GM12865 (cell line): ENCODE results near the gene ATP5MK.

Source experiments
- DNase-seq: peaks from one replicate; pipeline ENCODE4 v3.0.0; 2010; ENCODE audit warnings: low read depth
- H3K4me3 ChIP-seq: 2 replicates; pipeline ENCODE4 v1.5.1; 2011; ENCODE audit warnings: mild to moderate bottlenecking, low read depth, low read length, control low read depth
- TF ChIP-seq, protein P1 (sequence below): IDR thresholded peaks from 2 replicates; pipeline ENCODE4 v1.5.1; 2011; ENCODE audit warnings: low read length, control low read depth, low read depth, inconsistent platforms; ENCODE audit not compliant: insufficient read depth; ENCODE audit errors: missing control alignments

ATP5MK gene

DNA sequence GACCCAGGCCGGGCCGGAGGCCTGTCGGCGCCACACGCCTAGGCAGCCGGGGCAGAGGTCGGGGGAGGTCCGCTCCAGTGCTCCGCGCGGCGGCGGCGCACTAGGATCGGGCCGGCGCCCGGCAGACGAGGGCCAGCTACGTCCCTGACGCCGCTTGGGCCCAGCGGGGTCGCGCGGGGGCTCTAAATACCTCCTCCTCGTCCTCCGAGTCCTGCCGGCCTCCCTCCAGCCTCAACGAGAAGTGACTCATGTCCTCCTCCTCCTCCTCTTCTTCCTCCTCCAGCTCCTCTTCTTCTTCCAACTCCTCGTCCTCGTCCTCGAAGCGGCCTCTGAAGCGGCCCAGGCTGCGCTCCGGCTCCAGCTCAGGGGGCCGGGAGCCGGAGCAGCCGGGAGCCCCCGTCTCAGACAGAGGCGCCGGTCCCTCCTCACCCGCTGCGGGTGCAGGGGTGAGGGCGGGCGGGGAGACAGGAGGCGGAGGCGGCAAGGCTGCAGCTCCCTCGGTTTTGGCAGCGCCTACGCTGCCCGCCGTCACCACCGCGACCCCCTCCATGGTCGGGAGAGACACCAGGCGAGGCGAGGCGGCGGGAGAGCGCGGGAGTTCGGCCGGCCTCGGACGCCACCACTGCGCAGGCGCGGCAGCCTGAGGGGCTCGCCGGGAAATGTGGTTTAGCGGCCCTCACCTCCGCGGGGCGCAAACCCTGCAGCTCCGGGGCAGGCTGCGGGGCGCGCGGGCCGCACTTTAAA lies 45.6 kb downstream of the ATP5MK start, which contains the start of gene PCGF6:
TSS of gene PCGF6 (minus strand) at position 624 of the 744 bp plus-strand sequence. CDS start at position 550, 74 bp downstream.
- peak; percentile 89 for DNase-seq
- TF ChIP-seq, protein P1, sequence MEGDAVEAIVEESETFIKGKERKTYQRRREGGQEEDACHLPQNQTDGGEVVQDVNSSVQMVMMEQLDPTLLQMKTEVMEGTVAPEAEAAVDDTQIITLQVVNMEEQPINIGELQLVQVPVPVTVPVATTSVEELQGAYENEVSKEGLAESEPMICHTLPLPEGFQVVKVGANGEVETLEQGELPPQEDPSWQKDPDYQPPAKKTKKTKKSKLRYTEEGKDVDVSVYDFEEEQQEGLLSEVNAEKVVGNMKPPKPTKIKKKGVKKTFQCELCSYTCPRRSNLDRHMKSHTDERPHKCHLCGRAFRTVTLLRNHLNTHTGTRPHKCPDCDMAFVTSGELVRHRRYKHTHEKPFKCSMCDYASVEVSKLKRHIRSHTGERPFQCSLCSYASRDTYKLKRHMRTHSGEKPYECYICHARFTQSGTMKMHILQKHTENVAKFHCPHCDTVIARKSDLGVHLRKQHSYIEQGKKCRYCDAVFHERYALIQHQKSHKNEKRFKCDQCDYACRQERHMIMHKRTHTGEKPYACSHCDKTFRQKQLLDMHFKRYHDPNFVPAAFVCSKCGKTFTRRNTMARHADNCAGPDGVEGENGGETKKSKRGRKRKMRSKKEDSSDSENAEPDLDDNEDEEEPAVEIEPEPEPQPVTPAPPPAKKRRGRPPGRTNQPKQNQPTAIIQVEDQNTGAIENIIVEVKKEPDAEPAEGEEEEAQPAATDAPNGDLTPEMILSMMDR = no peak
- H3K4me3 ChIP-seq = peak within 1 kb of the TSS; percentile 96

GRCh38 chr10:103350175-103350516 lies 46.1 kb downstream of the ATP5MK start:
- TF ChIP-seq, protein P1 = no peak
- H3K4me3 ChIP-seq = peak overlapping the region; percentile 96
- DNase-seq = no peak
